DMS53 treated with DMSO at 0.1 percent for 48 hours (cell line): Measurements from ENCODE around the gene VANGL2.
"Not testable (repeated sequence)": the region's sequence is repeated elsewhere in the genome, so short reads cannot be mapped to it uniquely, and the experiment has no call there.

Source experiments
- DNase-seq: peaks from one replicate; lab custom pipeline; 2025; ENCODE audit not compliant: unreplicated experiment; lab: John Stamatoyannopoulos, UW

VANGL2 gene

DNA sequence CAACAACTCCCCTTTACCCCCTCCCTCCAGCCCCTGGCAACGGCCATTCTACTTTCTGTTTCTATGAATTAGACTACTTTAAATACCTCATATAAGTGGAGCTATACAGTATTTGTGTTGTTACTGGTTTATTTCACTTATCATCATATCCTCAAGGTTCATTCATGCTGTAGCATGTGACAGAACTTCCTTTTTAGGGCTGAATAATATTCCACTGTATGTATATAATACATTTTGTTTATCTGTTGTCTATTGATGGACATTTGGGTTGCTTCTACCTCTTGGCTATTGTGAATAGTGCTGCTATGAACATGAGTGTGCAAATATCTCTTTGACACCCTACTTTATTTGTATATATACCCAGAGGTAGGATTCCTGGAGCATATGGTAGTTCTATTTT lies 31.3 kb upstream of the VANGL2 start:
- DNase-seq = no peak

DNA sequence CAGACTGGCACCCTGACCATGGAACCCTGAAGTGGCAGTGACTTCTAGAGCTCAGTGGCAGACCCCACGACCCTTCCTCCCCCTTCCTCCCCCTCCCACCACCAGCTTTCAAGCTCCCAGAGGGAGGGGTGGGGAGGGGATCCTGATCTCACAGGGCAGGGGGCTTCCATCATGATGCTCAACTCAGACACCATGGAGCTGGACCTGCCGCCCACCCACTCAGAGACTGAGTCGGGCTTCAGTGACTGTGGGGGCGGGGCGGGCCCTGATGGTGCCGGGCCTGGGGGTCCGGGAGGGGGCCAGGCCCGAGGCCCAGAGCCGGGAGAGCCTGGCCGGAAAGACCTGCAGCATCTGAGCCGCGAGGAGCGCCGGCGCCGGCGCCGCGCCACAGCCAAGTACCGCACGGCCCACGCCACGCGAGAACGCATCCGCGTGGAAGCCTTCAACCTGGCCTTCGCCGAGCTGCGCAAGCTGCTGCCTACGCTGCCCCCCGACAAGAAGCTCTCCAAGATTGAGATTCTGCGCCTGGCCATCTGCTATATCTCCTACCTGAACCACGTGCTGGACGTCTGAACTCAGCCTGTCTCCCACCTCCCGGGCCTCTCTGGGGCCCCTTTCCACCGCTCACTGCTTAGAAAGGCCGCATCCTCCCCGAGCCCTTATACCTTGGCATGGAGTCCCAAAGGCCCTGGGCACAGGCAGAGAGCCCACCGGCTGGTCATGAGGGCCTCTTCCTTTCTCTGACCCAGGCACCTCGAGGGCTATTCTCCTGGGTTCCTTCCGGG lies 29.6 kb upstream of the VANGL2 start:
- DNase-seq = no peak

DNA sequence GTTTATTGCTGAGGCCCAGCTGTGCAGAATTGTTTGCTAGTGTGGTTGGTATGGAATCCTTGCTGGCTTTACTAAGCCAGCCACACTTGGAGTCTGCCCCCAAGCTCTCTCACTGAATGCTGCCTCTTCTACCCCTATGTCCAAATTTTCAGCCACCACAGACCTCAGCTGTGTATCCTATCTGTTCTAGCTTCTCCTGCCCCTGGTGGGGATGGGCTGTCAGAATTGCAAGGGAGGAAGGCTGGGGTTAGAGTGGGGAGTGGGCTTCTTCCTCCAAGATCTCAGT lies 29.1 kb upstream of the VANGL2 start:
- DNase-seq = no peak

DNA sequence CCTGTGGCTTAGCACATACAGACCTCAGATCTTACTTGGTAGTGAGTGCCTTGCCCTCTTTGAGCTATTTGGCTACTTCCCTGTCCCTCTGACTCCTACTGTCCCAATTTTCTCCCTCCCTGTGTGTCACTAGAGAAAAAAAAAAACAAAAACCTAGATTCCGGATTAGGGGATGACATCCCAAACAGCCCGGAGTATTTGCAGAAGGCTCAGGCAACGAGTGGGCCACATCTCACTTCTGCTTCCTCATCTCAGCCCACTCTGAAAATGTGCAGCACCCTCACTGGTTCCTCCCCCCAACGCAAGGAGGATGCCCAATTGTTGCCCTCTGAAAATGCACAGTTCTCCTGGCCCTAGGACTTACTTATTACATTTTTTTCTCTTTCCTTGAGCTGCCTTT lies 28.6 kb upstream of the VANGL2 start:
- DNase-seq = no peak

DNA sequence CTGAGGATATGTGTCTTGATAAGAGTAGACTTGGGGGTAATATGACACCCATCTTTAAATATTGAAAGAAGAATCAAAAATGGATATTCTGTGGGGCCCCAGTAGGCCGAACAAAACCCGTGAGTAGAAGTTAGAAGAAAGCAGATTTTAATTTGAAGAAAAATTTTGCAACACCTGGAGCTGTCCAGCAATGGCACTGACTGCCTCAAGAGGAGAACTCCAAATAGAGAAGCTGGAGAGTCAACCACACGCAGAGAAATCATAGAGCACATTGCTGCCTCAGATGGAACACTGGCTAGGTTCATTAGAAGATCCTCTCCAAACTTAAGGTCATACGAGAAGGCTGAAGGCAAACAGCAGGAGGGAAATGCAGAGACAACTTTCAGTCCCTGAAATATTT lies 26.7 kb upstream of the VANGL2 start:
- DNase-seq = no peak

DNA sequence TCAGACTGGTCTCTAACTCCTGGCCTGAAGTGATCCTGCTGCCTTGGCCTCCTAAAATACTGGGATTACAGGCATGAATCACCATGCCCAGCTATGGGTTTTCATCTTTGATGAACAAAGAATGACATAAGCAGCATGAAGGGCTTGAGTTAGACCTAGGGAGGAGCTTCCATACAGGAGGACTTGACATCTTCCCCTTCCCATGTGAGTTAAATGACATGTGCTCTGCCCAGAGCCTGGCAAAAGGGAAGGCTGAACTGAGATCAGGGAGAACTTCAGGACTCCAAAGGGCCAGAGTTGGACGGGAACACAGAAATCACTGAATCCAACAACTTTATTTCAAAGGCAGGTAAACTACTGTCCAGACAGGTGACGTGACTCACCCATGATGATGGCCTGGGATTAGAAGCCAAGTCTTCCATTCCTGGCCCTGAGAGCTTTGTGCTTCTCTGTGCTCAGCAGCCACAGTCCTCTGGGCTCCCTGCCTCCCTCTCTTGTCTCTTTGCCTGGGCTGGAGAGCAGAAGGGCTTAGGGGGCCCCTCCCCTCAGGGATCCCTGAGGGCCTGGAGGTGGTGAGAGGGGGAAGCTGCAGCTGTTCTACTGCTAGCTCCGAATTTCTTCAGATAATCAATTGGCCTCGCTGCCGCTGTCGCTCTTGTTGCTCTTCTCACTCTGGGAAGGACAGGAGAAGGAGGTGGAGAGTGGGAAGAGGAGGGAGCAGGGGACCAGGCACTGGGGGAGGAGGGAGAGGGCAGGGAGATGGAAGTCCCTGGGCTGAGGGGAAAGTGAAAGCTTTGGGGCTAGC lies 25.9 kb upstream of the VANGL2 start:
- no peak for DNase-seq

DNA sequence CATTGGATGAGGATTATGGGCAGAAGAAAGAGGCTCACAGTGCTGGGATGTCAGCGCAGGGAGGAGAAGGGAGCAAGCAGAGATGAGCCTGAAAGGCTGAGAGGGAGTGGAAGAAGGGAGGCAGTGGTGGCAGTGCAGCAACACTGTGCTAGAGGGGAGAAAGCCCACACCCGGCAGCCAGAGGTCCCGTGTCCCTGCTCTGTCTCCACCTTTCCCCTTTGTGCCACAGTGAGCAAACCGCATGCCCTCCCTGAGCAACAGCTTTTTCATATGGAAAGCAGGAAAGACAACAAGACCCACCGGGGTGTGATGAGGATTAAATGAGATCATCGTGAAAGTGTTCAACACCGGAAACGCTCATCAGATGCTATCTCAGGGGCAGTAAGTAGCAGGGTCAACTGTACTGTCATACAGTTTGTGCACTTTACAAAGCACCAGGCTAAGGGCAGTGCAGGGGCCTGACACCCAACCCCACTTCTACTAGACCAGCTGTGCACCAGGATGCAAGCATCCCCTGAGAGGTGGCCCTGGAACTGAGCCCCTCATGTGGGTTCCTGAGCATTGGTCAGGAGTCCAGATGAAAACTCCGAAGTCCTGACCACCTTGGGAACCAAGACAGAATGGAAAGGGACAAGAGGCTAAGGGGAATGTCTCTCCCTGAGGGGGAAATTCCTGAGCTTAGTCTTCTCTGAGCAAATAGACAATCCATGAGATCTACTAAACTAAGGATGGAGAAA lies 24.4 kb upstream of the VANGL2 start:
- no peak for DNase-seq

DNA sequence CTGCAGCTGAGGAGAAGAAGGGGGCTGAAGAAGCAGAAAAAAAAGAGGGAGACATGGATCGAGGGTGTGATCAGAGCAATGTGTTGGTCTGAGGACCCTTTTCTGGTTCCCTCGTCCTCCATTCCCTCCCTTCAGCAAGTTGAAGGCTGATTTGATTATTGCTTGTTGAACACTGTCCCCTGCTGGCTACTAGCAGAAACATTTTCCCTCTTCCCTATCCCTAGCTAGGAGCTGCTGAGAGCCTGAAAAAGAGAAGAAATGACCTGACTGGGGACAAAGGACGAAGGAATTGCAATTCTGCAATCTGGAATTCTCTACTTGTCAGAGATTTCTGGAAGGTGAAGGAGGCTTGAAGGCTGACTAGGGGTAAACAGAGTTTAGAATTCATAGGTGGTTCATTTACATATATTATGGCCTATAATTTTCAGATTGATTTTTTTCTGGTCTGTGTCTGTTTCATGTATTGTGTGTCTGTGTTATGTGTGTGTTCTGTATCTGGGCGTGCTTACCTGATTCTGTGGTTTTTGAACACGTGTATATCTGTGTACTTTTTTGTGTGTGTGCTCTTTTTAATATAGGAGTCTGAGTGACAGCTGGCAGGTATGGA lies 23.7 kb upstream of the VANGL2 start:
- DNase-seq = peak; percentile 72

DNA sequence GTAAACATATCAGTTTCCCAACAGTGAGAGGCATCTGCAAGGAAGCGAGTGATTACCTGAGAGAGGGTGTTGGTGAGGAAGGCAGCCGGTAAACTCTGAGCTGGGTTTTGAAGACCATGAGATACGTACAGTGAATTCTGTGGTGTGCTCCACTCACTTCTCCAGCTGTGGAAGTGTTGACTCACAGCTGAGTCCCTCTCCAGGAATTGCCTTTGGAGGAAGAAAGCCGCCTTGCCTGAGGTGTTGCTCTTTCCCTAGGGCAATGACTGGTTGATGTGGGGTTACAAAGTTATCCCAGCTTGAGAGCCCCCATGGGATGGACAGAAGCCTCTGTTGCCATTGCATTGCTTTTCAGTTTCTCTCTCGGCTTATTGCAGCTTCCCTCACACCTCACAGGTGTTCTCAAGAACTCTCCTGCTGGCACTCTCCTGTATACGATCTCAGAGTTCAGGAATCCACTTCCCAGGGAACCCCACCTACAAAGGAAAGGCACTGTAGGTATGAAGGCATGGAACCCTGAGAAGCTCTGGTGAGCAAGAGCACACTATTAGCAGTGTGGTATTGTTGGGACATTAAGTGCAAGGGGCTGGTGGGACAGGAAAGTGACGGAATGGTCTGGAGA lies 22.7 kb upstream of the VANGL2 start:
- no peak for DNase-seq

DNA sequence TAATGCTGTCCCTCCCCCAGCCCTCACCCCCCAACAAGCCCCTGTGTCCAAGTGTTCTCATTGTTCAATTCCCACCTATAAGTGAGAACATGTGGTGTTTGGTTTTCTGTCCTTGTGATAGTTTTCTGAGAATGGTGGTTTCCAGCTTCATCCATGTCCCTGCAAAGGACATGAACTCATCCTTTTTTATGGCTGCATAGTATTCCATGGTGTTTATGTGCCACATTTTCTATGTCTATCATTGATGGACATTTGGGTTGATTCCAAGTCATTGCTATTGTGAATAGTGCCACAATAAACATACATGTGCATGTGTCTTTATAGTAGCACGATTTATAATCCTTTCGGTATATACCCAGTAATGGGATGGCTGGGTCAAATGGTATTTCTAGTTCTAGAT lies 15.6 kb upstream of the VANGL2 start:
- not testable (repeated sequence) for DNase-seq

DNA sequence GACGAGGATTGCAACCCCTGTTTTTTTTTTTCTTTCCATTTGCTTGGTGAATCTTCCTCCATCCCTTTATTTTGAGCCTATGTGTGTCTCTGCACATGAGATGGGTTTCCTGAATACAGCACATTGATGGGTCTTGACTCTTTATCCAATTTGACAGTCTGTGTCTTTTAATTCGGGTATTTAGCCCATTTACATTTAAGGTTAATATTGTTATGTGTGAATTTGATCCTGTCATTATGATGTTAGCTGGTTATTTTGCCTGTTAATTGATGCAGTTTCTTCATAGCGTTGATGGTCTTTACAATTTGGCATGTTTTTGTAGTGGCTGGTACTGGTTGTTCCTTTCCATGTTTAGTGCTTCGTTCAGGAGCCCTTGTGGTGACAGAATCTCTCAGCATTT lies 12.0 kb upstream of the VANGL2 start:
- DNase-seq = not testable (repeated sequence)

DNA sequence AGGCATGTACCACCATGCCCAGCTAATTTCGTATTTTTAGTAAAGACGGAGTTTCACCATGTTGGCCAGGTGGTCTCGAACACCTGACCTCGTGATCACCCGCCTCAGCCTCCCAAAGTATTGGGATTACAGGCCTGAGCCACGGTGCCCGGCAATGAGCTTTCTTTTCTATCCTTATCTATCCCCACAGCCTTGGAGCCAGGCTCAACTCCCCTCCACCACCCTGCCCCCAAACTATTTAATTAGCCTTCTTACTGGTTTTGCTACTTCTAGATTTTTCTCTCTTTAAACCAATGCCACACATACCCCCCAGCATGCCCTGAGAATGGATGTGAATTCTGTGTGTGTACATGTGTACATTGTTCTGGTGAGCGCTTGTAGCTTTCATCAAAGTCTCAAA lies 5.7 kb upstream of the VANGL2 start:
- DNase-seq = no peak

DNA sequence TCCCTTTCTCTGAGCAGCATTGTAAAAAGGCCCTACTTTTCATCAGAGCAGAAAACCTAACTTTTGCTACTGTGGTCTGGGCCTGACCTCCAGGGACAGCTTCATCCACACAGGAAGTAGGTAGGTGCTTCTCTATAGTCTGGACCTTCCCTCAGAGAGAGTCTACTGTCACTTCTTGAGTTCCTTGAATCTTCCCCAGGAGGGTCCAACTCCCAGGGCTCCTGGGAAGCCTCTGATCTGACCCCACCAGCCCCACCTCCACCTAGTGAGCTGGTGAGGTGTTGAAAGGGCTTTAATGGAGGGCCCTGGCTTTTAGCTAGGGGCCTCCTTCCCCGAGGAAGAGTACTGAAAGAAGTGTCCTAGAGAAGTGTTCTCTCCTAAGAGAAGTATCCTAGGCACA lies 2.7 kb upstream of the VANGL2 start:
- no peak for DNase-seq

DNA sequence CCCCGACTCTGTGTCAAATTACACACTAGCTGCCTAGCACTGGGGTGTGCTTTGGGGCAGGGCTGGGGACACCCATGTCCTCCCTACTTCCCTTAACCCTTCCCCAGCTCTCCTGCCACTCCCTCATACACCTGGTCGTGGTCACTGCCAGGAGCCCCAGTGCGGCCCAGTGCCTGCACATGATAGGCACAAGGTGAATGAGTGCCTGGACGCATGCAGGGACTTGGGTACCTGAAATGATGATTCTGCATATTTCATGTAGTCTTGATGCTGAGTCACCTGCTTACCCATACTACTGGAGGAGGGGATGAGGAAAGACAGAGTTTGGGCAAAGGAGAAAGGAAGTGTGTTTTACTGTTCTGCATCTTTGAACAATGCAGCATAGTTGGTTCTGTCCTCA lies 1.5 kb upstream of the VANGL2 start:
- no peak for DNase-seq

DNA sequence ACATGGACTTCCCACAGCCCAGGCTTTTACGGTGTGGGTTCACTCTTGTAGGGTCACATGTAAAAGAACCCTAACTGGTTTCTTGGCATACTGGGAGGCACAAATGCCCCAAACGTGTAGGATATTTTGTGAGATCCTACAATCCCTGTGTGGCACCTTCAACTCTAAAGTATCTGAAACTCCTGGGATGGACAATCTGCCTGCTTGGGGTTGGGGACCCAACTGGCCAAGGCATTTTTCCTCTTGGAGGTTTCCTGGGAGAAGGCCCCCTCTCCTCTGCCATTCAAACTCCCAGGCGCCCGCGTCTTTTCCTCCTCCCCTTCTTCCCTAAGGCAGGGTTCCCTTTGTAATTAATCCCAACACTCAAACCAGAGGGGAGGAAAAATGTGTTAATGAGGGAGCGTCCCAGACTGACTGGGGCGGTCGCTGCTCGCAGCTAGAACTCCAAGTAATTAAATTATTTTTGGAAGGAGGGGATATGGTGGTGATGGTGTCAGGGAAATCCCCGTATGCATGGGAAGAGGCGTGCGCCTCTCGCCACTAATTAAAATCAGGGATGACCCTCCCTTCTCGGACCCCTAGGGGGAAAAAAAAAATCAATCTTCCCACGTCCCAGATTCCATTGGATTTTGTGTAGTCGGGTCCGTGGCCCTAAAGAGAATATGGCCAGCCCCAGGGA lies 681 bp upstream of the VANGL2 start:
- DNase-seq = no peak

DNA sequence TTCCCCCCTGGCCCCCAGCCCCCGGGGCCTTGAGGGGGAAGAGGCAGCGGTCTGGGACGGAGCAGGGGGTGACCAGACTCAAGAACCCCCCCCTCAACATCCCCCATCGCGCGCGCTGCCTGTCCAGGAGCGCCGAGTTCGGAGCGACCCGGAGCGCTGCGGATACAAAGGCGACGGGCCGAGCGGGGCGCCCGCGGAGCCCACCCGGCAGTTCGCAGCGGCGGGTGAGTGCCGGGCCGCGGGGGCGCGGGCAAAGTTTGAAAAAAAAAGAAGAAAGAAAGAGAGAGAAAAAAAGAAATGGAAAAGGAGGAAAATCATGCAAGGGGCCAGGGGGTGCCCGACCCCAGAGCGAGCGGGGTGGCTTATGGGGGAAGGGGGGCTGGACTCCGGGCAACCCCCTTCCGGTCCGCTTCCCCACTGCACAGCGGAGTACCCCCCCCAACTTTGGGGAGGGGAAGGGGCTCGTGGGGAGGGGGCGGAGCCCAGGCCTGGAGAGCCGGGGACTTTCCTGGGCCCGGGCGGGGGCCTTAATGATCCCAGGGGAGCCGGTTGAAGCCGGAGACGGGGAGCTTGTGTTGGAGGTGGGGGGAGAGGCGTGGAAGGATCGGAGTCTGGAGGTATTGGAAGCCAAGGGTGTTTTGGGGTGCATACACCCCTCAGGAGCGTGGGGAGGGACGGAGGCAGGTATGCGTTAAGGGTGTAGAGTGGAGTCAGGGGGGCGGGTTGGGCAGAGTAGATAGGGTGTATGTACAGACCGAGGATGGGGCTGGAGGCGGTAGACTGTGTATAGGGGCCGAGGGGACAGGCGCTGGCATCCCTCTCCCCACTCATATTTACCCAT lies 502 bp downstream of the VANGL2 start:
- no peak for DNase-seq

DNA sequence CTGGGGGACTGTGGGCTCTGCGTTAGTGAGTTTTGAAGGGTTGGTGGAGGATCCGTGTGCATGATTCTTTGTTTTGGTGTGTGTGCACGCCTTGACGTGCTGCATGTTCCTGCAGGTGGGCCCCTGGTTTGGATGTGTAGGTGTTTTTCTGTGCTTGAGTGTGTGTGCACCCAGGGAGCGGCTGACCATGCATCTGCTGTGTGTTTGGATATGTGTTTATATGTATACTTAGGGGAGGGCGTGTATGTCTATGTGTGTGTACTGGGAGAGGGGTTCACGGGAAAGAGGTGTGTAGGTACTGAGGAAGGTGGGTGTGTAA lies 1.1 kb downstream of the VANGL2 start:
- no peak for DNase-seq

DNA sequence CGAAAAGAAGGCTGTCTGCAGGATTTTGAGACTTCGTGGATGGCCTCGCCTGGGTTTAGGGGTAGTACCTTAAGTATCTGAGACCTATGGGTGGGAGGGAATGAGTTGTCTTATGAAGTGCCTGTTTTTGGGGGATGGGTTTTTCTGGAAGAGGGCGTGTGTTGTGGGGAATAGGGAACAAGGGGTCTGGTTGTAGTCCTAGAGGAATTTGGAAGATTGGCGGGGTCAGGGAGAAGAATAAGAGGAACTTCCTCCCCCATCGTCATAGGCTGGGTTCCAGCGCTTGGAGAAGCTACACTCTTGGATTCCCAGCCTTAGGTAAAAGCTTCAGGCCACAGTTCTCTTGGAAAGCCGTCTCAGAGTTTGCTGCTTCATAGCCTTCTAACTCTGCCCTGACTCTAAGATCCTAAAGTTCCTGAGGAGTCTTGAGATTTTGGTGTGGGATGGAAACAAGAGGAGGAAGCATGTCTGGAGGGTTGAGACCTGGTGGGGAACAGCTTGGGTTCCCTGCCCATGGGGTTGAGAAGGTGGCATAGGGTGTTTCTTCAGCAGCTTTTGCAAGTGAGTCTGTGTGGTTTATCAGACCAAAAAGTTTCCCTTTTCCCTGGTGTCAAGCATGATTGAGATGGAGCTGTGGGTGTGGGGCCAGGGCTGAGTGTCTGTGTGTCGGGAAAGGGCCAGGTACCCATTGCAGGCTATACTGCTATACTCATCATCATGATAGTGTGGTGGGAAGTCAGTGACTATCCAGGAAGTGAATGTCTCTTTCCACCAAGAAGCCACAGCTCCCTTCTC lies 1.8 kb downstream of the VANGL2 start:
- no peak for DNase-seq

DNA sequence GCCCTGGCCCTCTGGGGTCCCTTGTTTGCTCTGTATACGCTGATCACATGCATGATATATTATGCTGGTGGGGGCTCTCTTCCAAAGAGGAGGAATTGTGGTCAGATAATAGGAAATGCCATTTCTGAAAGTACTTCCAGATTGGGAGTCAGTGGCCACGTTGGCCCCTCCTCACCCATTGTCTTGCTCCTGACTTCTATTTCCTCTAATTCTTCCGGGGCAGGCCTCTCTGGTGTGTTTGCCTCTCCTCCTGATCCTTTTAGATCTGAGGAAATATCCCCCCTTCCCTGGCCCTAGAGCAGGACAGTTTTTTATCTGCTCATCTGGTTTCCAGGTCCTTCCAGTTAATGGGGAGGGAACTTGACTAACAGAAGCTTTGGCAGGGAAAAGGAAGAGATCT lies 2.9 kb downstream of the VANGL2 start:
- no peak for DNase-seq
